PC-3 (cell line): Measurements from ENCODE around the gene MROH9. TPM values are rescaled to one million over a fixed set of nuclear protein-coding genes. Genes with fewer than 3 reads are reported as not detected.

ENCODE experiments used
- ATAC-seq: fragments of 200-7000 bp; cut with Tn5 transposase; 2 replicates; pipeline ENCODE4 v1.9.1; 2020; ENCODE audit warnings: mild to moderate bottlenecking, moderate library complexity
- BruUV-seq: library from RNA; stranded (reverse); fragments of 400-500 nt; replicated peaks from 2 replicates; lab custom pipeline; 2021; lab: Mats Ljungman, UMichigan
- CTCF ChIA-PET: fragments of 300-600 bp; sonication (Branson Sonifier 250); formaldehyde crosslinking; loops from one replicate; lab custom pipeline; 2022; ENCODE audit warnings: antibody characterized with exemption; lab: Charles Lee
- POLR2A ChIA-PET: fragments of 300-600 bp; sonication (Branson Sonifier 250); formaldehyde crosslinking; loops from one replicate; lab custom pipeline; 2022; ENCODE audit warnings: antibody characterized with exemption; ENCODE audit not compliant: unreplicated experiment; lab: Charles Lee
- DNase-seq: peaks from one replicate; pipeline ENCODE4 v3.0.0-alpha.2; 2015
- H2AFZ ChIP-seq: fragments of 300-600 bp; sonication (generic); 2 replicates; pipeline ENCODE4 v1.6.0; 2016; ENCODE audit warnings: antibody characterized with exemption, low read length
- H3F3A ChIP-seq: fragments of 300-600 bp; sonication (generic); one replicate; pipeline ENCODE4 v1.6.0; 2017; ENCODE audit warnings: antibody characterized with exemption, low read length, control low read depth, mild to moderate bottlenecking; ENCODE audit not compliant: unreplicated experiment
- H3K27ac ChIP-seq: fragments of 300-600 bp; sonication (generic); 2 replicates; pipeline ENCODE4 v1.5.1; 2016; ENCODE audit warnings: mild to moderate bottlenecking, low read length
- H3K27me3 ChIP-seq: fragments of 300-600 bp; sonication (generic); 2 replicates; pipeline ENCODE4 v1.6.1; 2016; ENCODE audit warnings: low read length, mixed read lengths
- H3K36me3 ChIP-seq: fragments of 300-600 bp; sonication (generic); 2 replicates; pipeline ENCODE4 v1.6.1; 2016; ENCODE audit warnings: low read depth, mixed run types, low read length, mixed read lengths
- H3K4me1 ChIP-seq: fragments of 300-600 bp; sonication (generic); 2 replicates; pipeline ENCODE4 v1.5.1; 2016; ENCODE audit warnings: low read length; ENCODE audit not compliant: insufficient read depth
- H3K4me2 ChIP-seq: fragments of 300-600 bp; sonication (generic); 2 replicates; pipeline ENCODE4 v1.6.0; 2016; ENCODE audit warnings: low read length
- H3K4me3 ChIP-seq: fragments of 300-600 bp; sonication (generic); 2 replicates; pipeline ENCODE4 v1.5.1; 2016; ENCODE audit warnings: mild to moderate bottlenecking, low read length, mixed read lengths
- H3K79me2 ChIP-seq: fragments of 300-600 bp; sonication (generic); 2 replicates; pipeline ENCODE4 v1.6.1; 2017; ENCODE audit warnings: low read length, mixed read lengths
- H3K9ac ChIP-seq: fragments of 300-600 bp; sonication (generic); 2 replicates; pipeline ENCODE4 v1.6.0; 2016; ENCODE audit warnings: mild to moderate bottlenecking, low read length
- H3K9me2 ChIP-seq: fragments of 300-600 bp; sonication (generic); replicated peaks from 2 replicates; pipeline ENCODE4 v1.6.1; 2016; ENCODE audit warnings: mixed run types, low read length, mixed read lengths
- H3K9me3 ChIP-seq: fragments of 300-600 bp; sonication (generic); 2 replicates; pipeline ENCODE4 v1.6.1; 2016; ENCODE audit warnings: low read length, mixed read lengths
- H4K20me1 ChIP-seq: fragments of 300-600 bp; sonication (generic); 2 replicates; pipeline ENCODE4 v1.6.1; 2016; ENCODE audit warnings: low read length, mixed read lengths
- CTCF ChIP-seq: fragments of 300-600 bp; sonication (generic); conservative IDR thresholded peaks from 2 replicates; pipeline ENCODE4 v1.5.1; 2017; ENCODE audit warnings: antibody characterized with exemption, low read depth, mild to moderate bottlenecking, low read length
- EZH2 ChIP-seq: fragments of 300-600 bp; sonication (generic); IDR thresholded peaks from one replicate; pipeline ENCODE4 v1.6.1; 2017; ENCODE audit warnings: antibody characterized with exemption, mild to moderate bottlenecking, low read length; ENCODE audit not compliant: unreplicated experiment
- EZH2phosphoT487 ChIP-seq: fragments of 300-600 bp; sonication (generic); IDR thresholded peaks from 2 replicates; pipeline ENCODE4 v1.6.1; 2018; ENCODE audit warnings: mild to moderate bottlenecking, antibody characterized with exemption, low read length, borderline replicate concordance
- intact Hi-C: fragments of 100-400 bp; cut with micrococcal nuclease; formaldehyde crosslinking; loops from 2 replicates; pipeline ENCODE4 v1.9.0; 2023
- total RNA-seq: library from RNA; depleted of rRNA; stranded (reverse); fragments of >200 nt; gene quantifications from 2 replicates; pipeline ENCODE4 v1.2.3, GENCODE V29; 2014

MROH9 gene
- total RNA-seq, 1 experiment from 2014 or later, result not detected

GRCh38 chr1:171038284-171038683 lies 103.0 kb downstream of the MROH9 start:
- Histone ChIP-seq H3K9me3 (no peaks in the 10 kb centered on the region), H3K4me3 (no peak overlapping the region), H3K4me1 (no peaks in the 10 kb centered on the region), H2AFZ (no peak overlapping the region), H3K4me2 (no peak overlapping the region), H3K79me2 (no peaks in the 10 kb centered on the region), H3K9me2 (no peaks in the 10 kb centered on the region), H4K20me1 (no peaks in the 10 kb centered on the region), H3K9ac (no peak overlapping the region), H3K27ac (no peak overlapping the region), H3F3A (no peaks in the 10 kb centered on the region), H3K27me3 (peaks cover 23% of the 10 kb centered on the region), H3K36me3 (no peaks in the 10 kb centered on the region)
- no TSS peak for BruUV-seq
- ATAC-seq, result no peak
- no peak for DNase-seq
- POLR2A ChIA-PET, result no interaction called here
- TF ChIP-seq EZH2phosphoT487, result no peak
- intact Hi-C loops, result no loop called here
- CTCF ChIA-PET, result no interaction called here

GRCh38 chr1:171048014-171048413 lies 112.7 kb downstream of the MROH9 start:
- no TSS peak for BruUV-seq
- Histone ChIP-seq H3K79me2 (no peaks in the 10 kb centered on the region), H2AFZ (no peak overlapping the region), H3K4me1 (no peaks in the 10 kb centered on the region), H3F3A (no peaks in the 10 kb centered on the region), H3K36me3 (no peaks in the 10 kb centered on the region), H3K27me3 (peaks cover 4% of the 10 kb centered on the region; the same call in 1 of the 2 replicates), H3K9me2 (no peaks in the 10 kb centered on the region), H3K9me3 (peaks cover 9% of the 10 kb centered on the region; the same call in 1 of the 2 replicates), H3K9ac (no peak overlapping the region), H3K4me2 (no peak overlapping the region), H3K4me3 (no peak overlapping the region), H3K27ac (no peak overlapping the region), H4K20me1 (no peaks in the 10 kb centered on the region)
- no peak for ATAC-seq
- DNase-seq, result no peak
- POLR2A ChIA-PET, result no interaction called here
- no peak for TF ChIP-seq CTCF
- TF ChIP-seq EZH2phosphoT487, result no peak
- TF ChIP-seq EZH2, result no peak
- intact Hi-C loops, result no loop called here
- CTCF ChIA-PET, result no interaction called here

- H3F3A ChIP-seq, result no peaks in the 10 kb centered on the region
- POLR2A ChIA-PET, result no interaction called here
- BruUV-seq, result no TSS peak
- ATAC-seq (no peak), DNase-seq (no peak)
- TF ChIP-seq EZH2, result no peak
- no peak for TF ChIP-seq EZH2phosphoT487
- no peak for TF ChIP-seq CTCF
- CTCF ChIA-PET, result no interaction called here
- no peaks in the 10 kb centered on the region for H3K79me2 ChIP-seq
- peaks cover 7% of the 10 kb centered on the region; the same call in 1 of the 2 replicates for H3K27me3 ChIP-seq
- H3K4me3 ChIP-seq, result no peak overlapping the region
- H3K36me3 ChIP-seq, result no peaks in the 10 kb centered on the region
- no peak overlapping the region for H2AFZ ChIP-seq
- H3K9me2 ChIP-seq, result no peaks in the 10 kb centered on the region
- intact Hi-C loops, result no loop called here
- H3K4me1 ChIP-seq, result no peaks in the 10 kb centered on the region
- no peaks in the 10 kb centered on the region; the same call in 1 of the 2 replicates for H3K9me3 ChIP-seq
- no peak overlapping the region for H3K9ac ChIP-seq
- no peaks in the 10 kb centered on the region for H4K20me1 ChIP-seq
- H3K27ac ChIP-seq, result no peak overlapping the region
- H3K4me2 ChIP-seq, result no peak overlapping the region
These were observed 117.6 kb downstream of the MROH9 start for GRCh38 chr1:171052977-171053376.
